LoVo (cell line): Measurements from ENCODE around the gene HHAT.

Experiments
- DNase-seq: peaks from one replicate; pipeline ENCODE4 v3.0.0-alpha.2; 2016; ENCODE audit warnings: low spot score

HHAT gene

DNA sequence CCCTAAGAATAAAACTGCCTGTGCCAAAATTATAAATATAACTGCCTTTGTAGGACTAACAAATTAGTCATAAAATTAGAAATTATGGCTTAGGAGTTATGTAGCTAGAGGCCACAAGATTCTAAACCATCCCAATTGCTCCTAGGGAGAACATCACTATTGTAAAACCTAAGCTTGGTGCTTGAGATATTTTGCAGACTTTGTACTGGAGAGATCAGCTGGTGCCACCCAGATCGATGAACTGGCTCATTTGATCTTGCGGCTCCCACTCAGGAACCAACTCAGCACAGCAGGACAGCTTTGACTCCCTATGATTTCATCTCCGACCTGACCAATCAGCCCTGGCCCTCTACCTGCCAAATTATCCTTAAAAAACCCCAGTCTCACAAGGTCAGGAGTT, 30.6 kb downstream of the HHAT start:
- no peak for DNase-seq

DNA sequence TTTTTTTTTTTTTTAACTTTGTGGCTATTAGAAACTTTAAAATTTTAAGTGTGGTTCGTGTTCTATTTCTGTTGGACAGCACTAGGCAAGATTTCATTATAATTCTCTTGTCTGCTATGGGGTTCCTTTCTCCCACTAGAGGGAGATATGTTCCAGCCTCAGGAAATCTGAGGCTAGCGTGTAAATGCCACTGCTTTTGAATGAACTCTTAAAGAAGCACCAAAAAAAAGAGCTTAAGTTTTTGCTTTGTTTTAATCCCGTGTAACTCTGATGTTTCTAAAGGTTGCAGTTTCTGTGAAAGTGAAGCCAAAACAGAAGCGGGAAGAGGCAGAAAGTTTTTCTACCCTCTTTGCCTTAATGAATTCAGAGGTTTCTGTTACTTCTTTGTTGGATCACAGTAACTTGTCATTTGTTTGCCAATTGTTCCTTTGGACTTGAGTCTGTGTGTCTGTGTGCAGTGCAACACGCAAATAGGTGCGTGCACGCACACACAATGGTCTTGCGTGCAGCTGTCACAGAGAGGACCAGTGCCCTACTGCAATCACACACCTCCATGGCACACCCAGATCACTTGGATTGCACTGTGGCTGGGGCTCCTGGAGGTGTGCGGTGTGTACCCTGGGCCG, 32.3 kb downstream of the HHAT start:
- DNase-seq, result peak; percentile 19

DNA sequence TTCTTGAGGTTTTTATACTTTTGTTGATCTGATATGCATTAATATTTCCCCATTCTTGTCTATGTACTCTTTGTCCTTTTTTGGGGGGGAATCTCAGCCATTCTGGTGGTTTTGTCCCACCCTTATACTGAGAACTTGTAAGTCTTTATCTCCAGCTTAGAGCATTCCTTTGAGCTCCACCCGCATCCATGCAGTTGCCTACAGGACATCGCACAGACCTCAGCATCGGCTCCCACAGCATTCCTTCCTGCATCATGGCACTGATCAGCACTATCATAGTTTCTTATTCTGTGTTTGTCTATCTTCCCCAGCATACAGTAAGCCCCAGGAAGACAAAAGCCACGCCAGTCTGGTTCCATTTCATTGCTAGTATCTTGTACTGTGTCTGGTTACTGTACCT, 33.0 kb downstream of the HHAT start:
- no peak for DNase-seq

DNA sequence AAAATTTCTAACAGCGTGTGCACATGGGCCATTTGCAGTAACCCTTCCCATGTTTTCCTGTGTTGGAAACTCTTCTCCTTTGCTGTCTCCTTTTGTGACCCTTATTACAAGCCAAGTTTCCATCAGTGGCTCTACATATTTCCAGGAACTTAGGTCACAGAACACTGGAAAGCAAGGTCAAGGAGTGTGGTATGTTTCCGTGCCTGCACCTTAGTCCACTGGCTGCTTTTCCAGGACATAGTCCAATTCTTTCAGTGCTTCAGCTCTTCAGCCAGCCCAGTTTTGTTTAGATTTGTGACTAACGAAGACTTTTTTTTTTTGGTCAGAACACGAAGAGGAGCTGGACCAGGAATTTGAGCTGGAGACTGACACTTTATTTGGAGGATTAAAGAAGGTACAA, 33.8 kb downstream of the HHAT start:
- no peak for DNase-seq

DNA sequence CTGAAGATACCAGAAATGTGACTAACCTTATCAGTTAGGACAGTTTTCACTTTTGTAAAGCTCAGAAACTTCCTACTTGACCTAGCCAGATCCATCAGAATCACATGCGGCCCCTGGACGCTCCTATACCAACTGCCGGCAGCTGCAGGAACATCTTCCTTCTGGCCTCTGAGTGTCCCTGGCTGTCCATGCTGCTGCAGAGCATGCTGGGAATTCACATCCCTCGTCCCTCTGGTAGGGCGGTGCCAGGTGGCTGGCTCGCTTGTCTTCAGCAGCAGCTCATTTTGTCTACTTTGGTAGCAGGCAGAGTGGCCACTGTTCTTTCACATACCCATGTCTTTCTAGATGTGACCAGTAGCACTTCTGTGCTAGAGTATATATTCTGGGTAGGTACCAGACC, 34.4 kb downstream of the HHAT start:
- no peak for DNase-seq

DNA sequence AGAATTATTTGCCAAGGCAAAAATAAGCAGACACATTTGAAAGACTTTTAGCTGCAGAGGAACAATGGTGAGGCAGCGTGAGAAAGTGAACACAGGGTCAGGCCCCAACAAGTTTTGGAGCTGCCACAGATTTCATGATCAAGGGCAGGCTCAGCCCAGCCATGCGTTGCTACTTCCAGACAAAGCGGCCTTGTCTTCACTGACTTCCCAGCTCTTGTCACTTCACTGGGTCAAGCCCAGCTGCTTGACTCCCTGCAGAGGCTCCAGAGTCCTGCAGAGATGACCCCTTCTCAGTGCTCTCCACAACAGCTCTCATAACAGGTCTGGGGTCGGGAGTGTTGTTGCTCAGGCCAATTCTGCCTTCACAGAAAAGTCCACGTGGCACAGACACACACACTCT, 35.8 kb downstream of the HHAT start:
- DNase-seq, result no peak

DNA sequence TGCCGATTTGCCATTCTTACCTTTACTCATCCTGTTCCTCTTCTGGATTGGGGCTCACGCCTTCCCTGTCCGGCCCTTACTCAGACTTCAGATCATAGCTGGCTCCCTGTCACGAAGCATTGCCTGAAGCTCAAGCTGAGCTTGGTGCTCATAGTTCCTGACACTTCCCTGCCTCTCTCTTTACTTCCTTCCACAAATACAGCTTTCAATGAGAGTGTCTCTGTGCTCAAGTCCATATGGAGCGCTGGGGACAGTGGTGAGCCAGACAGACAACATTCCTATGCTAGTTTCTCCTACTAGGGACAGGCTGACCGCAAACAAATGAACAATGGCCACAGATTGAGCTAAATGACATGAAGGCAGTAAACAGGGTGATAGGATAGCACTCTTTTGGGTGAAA, 38.1 kb downstream of the HHAT start:
- no peak for DNase-seq

DNA sequence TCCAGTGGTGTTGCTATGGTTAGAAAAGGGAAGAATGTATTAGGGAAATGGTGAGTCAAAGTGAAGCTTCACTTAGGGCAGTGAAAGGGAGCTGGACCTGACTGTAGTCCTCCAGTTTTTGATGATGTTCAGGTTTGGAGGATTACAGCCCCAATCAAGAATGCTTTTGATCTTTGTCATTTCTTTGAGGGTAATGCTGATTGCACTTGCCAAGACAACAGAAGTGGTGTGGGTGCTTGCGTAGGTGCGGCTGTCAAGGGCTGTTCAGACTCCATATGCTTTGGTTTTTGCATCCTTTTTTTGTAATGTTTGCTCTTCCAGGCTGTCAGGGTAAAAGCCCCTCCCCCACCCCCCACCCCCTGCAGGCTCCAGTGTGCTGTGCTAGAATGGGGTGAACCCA, 38.9 kb downstream of the HHAT start:
- DNase-seq, result no peak

DNA sequence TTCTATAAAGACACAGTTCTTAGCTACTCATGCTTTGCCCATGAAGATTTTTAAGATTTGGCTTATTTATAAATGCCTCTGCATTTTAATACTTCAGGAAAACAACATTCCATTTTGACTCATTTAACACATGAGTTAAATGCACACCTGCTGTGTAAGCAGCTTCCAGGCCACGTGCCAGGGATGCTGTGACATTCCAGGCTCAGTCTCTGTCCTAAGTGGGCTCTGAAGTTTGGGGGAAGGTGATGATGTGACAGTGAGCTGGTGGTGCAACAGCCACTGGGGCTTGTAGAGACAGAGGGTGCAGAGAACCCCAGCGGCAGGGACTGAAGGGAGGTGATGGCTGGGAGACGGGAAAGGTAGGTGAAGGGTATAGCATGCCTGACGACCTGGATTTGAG, 40.7 kb downstream of the HHAT start:
- DNase-seq, result no peak

DNA sequence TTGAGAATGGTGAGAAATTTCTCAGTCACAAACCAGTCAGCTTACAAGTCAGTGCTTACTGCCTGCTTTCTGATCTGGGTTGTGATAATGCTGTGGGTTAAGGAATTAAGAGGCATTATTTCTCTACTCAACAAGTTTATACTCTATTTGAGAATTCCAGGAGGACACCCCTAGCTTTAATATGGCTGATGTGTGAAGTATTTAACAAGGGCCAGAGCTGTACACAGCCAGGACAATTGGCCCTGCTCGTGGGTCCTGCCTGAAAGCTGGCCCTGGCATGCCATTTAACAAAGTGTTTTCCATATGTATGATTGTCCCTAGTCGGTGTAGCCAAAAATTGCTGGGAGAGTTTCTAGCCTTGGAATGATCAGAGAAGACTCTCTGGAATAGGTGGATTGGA, 43.2 kb downstream of the HHAT start:
- no peak for DNase-seq

DNA sequence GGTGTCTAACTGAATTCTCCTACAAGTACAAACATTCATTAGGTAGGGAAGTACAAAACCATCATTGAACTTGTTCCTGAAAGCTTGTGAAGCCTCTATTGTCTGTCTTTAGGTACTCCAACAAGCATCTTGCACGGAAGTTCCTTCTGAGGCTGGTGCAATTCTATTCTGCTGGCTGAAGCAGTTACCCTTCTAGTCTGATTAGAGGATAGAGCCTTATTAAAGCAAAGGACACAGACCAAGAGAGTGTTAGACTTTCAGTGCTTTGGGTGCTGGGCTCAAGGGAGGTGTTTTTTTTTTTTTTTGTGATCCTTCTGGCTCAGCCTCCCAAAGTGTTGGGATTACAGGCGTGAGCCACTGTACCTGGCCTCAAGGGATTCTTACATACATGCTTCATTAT, 43.8 kb downstream of the HHAT start:
- DNase-seq, result no peak

DNA sequence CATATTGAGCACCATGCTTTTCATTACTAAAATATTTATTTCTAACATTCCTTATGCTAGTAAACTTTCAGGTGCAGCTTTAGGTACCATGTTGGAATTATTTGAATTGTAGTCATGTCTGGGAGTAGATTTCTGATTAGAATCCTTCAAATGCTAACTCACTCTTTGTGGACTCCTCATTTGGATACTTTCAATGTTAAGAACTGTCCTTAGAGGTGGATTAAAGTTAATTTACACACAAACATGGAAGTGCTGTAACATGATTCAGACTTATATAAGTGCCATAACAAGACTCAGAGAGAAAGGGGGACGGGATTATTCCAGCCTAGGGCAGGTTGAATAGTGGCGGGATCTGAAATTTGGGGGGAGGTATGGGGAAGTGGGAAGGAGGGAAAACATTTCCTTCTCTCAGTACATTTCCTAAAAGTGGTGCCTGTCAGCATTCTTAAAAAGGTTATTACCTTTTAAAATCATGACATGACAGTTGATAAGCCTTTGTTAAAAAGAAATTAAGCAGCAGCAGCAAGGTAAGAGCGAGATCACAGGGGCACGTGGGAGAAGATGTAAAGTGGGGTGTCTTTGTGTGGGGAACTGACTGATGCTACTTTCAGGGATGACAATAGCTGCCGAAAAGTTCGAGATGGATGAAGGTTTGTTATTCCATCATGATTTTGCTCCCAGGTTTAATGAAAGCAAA, 44.4 kb downstream of the HHAT start:
- no peak for DNase-seq

DNA sequence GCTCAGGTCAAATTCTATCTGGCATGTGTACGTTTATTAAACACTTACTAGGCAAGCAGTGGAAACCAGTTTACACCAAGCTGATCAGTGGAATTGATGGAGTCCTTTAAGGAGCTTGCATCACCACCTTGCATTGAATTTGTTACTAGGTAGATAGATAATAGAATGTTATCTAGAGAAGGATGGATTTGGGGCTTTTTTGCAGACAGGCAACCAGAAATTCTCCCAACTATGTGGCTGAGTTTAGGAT, 44.9 kb downstream of the HHAT start:
- no peak for DNase-seq

DNA sequence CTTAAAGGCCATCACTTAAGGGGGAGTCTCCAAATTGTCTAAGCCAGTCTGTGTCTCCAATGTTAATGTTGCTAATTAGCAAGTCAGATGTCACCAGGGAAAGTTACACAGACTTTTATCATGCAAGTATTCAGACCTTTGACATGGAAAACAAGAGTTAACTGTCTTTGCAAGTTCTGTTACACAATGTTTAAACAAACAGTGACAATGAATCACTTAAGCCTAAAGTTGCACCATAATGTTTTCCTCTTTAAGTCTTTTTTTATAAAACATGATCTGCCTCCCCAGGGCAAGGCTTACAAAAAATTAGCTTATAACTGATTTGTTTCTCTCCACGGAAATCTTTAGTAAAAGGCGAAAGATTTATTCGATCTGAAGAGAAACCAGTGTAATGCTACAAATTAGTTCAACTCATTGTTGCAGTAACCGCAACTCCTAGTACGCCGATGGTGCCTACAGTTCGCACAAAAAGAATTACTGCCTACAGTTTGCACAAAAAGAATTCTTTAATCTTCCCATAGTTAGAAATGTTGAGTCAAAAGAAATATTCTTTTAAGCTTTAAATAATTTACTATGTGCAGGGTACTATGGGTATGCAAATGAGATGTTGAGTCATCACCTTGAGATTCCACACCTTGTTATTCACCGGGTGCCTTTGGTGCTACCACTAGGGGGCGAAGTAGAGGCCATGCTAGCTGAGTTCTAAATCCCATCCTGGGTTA, 45.3 kb downstream of the HHAT start:
- peak; percentile 41 for DNase-seq

DNA sequence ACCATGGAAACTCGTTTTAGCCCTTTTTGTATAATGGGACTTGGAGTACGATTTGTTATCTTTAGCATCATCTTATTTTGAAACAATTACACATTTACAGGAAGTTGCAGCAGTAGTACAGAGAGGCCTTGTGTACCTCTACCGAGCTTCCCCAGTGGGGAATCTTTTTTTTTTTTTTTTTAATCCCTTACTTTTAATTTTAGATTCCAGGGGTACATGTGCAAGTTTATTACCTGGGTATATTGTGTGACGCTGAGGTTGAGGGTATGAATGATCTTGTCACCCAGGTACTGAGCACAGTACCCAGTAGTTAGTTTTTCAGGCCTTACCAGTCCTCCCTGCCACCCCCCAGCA, 45.9 kb downstream of the HHAT start:
- no peak for DNase-seq

DNA sequence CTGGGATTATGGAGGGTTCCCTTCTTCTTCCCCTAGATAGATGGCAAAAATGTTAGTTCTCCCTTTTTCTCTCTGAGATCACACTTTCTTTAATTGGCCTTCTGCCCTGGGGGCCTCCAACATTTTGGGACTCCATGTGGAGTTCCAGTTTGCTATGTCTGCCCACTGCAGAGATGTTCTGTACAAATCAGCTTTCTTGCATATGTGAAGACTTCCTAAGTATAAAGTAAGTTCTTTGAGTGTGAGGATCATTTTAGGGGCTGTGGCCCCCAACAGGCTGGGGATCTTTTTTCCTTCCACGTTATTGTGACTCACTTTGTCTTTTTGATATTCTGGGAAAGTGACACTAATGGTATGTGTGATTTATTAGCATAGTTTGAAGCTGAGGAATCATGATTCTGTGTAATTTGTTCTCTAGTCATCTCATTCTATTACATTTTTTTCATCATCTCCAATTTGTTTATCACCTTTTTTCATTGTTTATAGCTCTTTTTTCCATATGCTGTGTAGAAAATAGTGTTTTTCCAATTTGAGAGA, 48.2 kb downstream of the HHAT start:
- DNase-seq, result no peak

DNA sequence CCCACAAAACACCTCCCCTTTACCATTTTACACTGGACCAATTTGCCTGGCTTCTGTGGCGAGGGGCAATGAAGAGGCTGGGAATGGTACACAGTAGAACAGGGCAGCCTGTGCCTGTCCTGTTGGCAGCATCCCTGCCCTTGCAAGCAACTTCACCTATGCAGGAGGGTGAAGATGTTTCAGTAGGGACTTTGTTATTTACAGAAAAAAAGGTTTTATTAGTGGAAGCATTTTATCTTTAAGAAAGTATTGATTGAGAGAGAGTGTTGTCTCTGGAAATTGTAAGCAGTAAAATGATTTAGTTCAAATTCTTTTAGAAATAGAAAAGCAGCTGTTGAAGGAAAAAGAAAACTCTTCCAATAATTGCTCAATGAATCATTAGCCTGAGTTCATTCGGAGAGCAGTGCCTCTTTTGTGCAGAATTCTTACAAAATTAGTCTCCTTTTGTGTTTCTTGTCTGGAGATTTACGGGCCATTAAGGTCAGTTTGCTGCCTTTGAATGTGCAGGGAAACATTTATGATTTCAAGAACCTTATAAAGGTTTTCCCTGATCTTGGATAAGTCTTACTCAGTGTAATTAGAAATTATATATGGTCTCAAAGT, 49.1 kb downstream of the HHAT start:
- DNase-seq, result no peak

DNA sequence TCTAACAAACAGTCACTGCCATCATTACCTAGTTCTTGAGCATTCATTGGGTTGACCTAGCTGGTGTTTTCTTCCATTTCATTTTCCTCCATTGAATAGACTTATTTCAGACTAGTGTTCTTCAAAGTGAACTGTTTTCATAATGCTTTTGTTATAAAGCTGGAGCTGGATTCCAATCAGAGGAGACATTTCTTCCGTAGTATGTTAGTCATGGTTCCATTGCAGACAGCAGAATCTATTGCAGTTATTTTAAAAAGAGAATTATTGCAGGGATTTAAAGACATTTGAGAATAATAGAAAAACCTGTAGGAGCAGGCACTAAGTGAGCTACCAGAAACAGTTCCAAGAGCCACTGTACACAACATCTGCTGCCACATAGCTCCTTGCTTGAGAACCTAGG, 50.0 kb downstream of the HHAT start:
- DNase-seq, result no peak

DNA sequence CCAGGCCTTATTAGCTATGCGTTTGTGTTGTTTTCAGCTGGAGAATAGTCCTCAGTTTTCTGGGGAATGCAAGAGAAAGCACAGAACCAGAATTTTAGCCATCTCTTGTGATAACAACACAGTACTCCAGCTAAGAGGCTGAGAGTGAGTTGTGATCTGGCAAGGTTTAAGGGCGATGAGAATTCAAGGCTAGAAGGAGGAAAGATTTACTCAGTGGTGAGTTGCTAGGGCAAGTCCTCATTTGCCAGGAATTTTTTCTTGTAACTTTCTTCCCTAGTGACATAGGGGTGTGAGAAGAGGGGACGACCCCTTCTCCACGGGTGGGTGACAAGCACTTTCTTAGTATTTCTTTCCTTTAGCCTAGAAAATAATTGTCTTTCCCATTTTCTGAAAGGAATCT, 53.2 kb downstream of the HHAT start:
- no peak for DNase-seq

DNA sequence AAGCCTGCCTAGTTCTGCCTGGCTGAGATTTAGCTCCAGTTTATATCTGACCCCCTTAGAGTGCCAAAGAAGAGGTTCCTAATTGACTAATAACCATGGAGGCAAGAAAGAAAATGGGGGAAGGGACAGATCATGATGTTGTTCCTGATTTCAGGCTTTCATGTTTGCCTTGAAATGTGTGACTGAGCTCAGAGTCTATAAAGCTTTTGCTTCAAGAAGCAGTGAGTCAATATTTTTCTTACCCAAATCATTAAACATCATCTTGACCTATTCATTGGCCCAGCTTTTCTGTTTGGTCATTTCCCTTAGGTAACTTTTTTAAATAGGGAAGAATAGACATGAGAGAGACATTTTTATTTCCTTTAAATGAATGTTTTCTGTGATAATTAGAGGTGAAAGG, 55.9 kb downstream of the HHAT start:
- DNase-seq, result no peak

DNA sequence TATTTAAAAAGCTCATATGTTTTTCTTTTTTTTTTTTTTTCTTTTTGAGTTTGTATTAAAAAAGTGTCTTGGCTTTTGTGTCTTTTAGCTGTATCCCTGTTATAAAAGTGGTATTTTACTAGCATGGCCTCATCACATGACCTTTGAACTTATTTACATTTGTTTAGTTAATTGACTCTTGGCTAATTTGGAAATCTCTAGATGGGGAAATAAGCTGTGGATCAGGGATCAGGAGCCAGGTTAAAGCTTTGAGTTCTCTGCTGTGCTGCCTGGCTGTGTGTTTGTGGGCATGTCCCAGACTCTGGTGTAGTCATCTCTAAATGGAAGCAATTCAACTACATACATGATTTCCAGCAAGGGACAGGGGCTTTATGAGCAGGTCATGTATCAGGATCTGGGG, 56.5 kb downstream of the HHAT start:
- DNase-seq, result no peak

DNA sequence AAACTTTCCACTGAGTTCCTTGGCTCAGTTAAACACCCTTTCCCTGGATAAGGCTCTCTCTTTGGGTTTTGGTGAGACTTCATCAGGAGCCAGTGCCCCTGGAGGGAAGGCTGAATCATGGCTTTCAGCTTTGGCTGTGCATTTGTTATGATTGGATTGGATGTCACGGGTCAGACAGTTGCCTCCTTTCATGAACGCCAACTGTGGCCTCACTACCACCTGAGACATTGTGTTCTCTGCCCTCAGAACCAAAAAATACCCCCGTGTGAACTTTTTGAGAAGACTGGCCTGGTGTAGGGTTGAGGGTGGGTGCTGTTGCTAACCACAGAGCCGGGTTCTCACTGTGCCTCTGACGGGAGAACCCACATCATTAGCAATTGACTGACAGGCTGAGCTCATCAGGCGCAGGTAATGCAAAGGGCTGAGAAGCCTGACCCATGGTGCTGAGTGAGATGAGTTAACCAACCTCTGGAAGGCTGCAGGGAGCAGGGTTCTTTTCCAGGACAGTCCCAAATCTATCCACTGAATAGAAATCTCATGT, 65.6 kb downstream of the HHAT start:
- DNase-seq, result no peak

DNA sequence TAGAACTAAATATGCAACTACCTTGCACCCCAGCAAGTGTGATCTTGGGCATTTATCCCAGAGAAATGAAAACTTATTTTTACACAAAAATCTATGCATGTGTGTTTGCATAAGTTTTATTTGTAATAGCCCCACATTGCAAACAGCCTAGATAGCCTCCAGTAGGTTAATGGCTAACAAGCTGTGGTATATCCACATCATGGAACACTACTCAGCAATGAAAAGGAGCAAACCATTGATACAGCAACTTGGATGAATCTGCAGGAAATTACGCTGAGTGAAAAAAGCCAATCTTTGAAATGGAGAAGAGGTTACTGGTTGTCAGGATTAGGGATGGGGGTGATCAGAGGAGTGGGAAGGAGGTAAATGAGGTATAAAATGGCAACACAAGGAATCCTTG, 67.8 kb downstream of the HHAT start:
- no peak for DNase-seq
